Tibial nerve (tissue), 4 donors: Measurements from ENCODE around the gene BMP7.

Experiments used
- EP300 ChIP-seq, 2 donors: sonication (generic); formaldehyde crosslinking; IDR thresholded peaks; one replicate each; pipeline ENCODE4 v1.6.1; 2017; ENCODE audit warnings: antibody characterized with exemption in 2 of 2, mild to moderate bottlenecking in 1 of 2
- POLR2A ChIP-seq, 2 donors: fragments of 450-650 bp; IDR thresholded peaks; one replicate each; pipeline ENCODE4 v1.6.1; 2017; ENCODE audit warnings: antibody characterized with exemption in 2 of 2, mild to moderate bottlenecking in 2 of 2, moderate library complexity in 2 of 2
- TF ChIP-seq, protein P1 (sequence below), 5 experiments: fragments of 200-600 bp in 3 of 5; fragments of 450-650 bp in 2 of 5; sonication (generic) in 3 of 5; IDR thresholded peaks; one replicate each; pipeline ENCODE4 v1.5.1; 2016 to 2019; ENCODE audit warnings: antibody characterized with exemption in 5 of 5, mild to moderate bottlenecking in 3 of 5, moderate library complexity in 2 of 5

GRCh38 chr20:57231161-57231560 lies 35.3 kb downstream of the BMP7 start:
- TF ChIP-seq, protein P1, sequence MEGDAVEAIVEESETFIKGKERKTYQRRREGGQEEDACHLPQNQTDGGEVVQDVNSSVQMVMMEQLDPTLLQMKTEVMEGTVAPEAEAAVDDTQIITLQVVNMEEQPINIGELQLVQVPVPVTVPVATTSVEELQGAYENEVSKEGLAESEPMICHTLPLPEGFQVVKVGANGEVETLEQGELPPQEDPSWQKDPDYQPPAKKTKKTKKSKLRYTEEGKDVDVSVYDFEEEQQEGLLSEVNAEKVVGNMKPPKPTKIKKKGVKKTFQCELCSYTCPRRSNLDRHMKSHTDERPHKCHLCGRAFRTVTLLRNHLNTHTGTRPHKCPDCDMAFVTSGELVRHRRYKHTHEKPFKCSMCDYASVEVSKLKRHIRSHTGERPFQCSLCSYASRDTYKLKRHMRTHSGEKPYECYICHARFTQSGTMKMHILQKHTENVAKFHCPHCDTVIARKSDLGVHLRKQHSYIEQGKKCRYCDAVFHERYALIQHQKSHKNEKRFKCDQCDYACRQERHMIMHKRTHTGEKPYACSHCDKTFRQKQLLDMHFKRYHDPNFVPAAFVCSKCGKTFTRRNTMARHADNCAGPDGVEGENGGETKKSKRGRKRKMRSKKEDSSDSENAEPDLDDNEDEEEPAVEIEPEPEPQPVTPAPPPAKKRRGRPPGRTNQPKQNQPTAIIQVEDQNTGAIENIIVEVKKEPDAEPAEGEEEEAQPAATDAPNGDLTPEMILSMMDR (IDR thresholded peaks at IDR 0.05) = no peak
- TF ChIP-seq EP300 (IDR thresholded peaks at IDR 0.05) (no peak), POLR2A (IDR thresholded peaks at IDR 0.05) (no peak)
